Esophagus squamous epithelium (tissue), 5 donors: ENCODE data around the gene B3GAT2. TPM values are rescaled to one million over a fixed set of nuclear protein-coding genes. Genes with fewer than 3 reads are reported as not detected.
"Not testable (repeated sequence)": the region's sequence is repeated elsewhere in the genome, so short reads cannot be mapped to it uniquely, and the experiment has no call there.

Experiments
- DNase-seq: peaks from one replicate; lab custom pipeline; 2025; lab: John Stamatoyannopoulos, UW
- H3K27ac ChIP-seq, 4 donors: fragments of 200-600 bp; sonication (generic); one replicate each; pipeline ENCODE4 v1.5.1; 2016 to 2019; ENCODE audit warnings: mild to moderate bottlenecking in 1 of 4
- H3K27me3 ChIP-seq, 4 donors: fragments of 200-600 bp; sonication (generic); 1 replicate in 3 of 4; 2 replicates in 1 of 4; pipeline versions ENCODE4 v1.5.1 to v1.6.0; 2017 to 2021; ENCODE audit warnings: antibody characterized with exemption in 1 of 4
- H3K36me3 ChIP-seq, 3 donors: fragments of 200-600 bp; sonication (generic); one replicate each; pipeline ENCODE4 v1.5.1; 2016 to 2019
- H3K4me1 ChIP-seq, 3 donors: fragments of 200-600 bp; sonication (generic); one replicate each; pipeline ENCODE4 v1.5.1; 2017 to 2019
- H3K4me3 ChIP-seq, 4 donors: fragments of 200-600 bp; sonication (generic); 1 replicate in 3 of 4; 2 replicates in 1 of 4; pipeline ENCODE4 v1.5.1; 2016 to 2019; ENCODE audit warnings: mild to moderate bottlenecking in 2 of 4, moderate library complexity in 1 of 4
- H3K9me3 ChIP-seq, 3 donors: fragments of 200-600 bp; sonication (generic); one replicate each; pipeline ENCODE4 v1.5.1; 2016 to 2019
- CTCF ChIP-seq, 6 experiments: fragments of 450-650 bp in 4 of 6; fragments of 200-600 bp in 2 of 6; sonication (generic) in 2 of 6; IDR thresholded peaks; one replicate each; pipeline ENCODE4 v1.5.1; 2016 to 2019; ENCODE audit warnings: antibody characterized with exemption in 6 of 6, mild to moderate bottlenecking in 4 of 6, moderate library complexity in 4 of 6
- POLR2A ChIP-seq, 4 donors: fragments of 450-650 bp; IDR thresholded peaks; one replicate each; pipeline ENCODE4 v1.6.1; 2017; ENCODE audit warnings: antibody characterized with exemption in 4 of 4, mild to moderate bottlenecking in 4 of 4, moderate library complexity in 3 of 4
- WGBS, 2 donors: methylation state at CpG; one replicate each; pipeline ENCODE4 v1.1.5; 2018; 5-methylcytosine and 5-hydroxymethylcytosine counted together
- intact Hi-C: fragments of 100-400 bp; cut with DNase I; formaldehyde crosslinking; loops from one replicate; pipeline ENCODE4 v1.15.0; 2022
- total RNA-seq, 4 donors: library from RNA; depleted of rRNA; stranded (reverse); fragments of >200 nt; gene quantifications; one replicate each; pipeline ENCODE4 v1.1.0, GENCODE V29; 2016
- donor health status: DM: yes; HTN: yes; CAD: no.

Gene B3GAT2
- total RNA-seq, 4 donors from 2014 or later, result under 0.01 to 0.21 TPM; not detected in 2

GRCh38 chr6:70954750-70955149 lies 2.1 kb downstream of the B3GAT2 start:
- no peak for DNase-seq
- intact Hi-C loops, result loop anchor here (10.0 kb wide), 1 partner anchor 250 kb away; no protein-coding TSS in a partner anchor
- H3K4me3 ChIP-seq, result no peak overlapping the region
- H3K27ac ChIP-seq, result no peak overlapping the region
- H3K4me1 ChIP-seq, result peaks cover 15 to 27% (median 18%) of the 10 kb centered on the region in 3 donors
- H3K36me3 ChIP-seq, result no peaks in the 10 kb centered on the region
- H3K27me3 ChIP-seq, result peaks cover 0 to 83% (median 7%) of the 10 kb centered on the region in 4 donors
- WGBS, 2 donors, result 34 to 38% methylated on average over 5 to 9 of the region's 14 CpGs
- H3K9me3 ChIP-seq, result no peaks in the 10 kb centered on the region
- TF ChIP-seq CTCF (IDR thresholded peaks at IDR 0.05), result no peak
- no peak for TF ChIP-seq POLR2A (IDR thresholded peaks at IDR 0.05)

GRCh38 chr6:70954176-70954575 lies 2.7 kb downstream of the B3GAT2 start:
- no peak for DNase-seq
- TF ChIP-seq POLR2A (IDR thresholded peaks at IDR 0.05) (no peak), CTCF (IDR thresholded peaks at IDR 0.05) (no peak)
- 46 to 50% methylated on average over 3 of the region's 3 CpGs for whole genome bisulfite sequencing, 2 donors
- Histone ChIP-seq H3K4me1 (peaks cover 15 to 27% (median 18%) of the 10 kb centered on the region in 3 donors), H3K9me3 (no peaks in the 10 kb centered on the region), H3K36me3 (no peaks in the 10 kb centered on the region), H3K27me3 (peaks cover 0 to 77% (median 7%) of the 10 kb centered on the region in 4 donors), H3K27ac (no peak overlapping the region), H3K4me3 (no peak overlapping the region)
- intact Hi-C loops, result loop anchor here (10.0 kb wide), 1 partner anchor 249 kb away; no protein-coding TSS in a partner anchor

GRCh38 chr6:70952608-70953165 lies 4.2 kb downstream of the B3GAT2 start:
- WGBS, 2 donors, result 79 to 81% methylated on average over 3 of the region's 3 CpGs
- peaks cover 0 to 62% (median 7%) of the 10 kb centered on the region in 4 donors for H3K27me3 ChIP-seq
- intact Hi-C loops, result loop anchor here (10.0 kb wide), 1 partner anchor 248 kb away; no protein-coding TSS in a partner anchor
- DNase-seq, result no peak
- no peak for TF ChIP-seq POLR2A (IDR thresholded peaks at IDR 0.05)
- no peak for TF ChIP-seq CTCF (IDR thresholded peaks at IDR 0.05)
- H3K36me3 ChIP-seq, result no peaks in the 10 kb centered on the region
- no peak overlapping the region for H3K4me3 ChIP-seq
- H3K27ac ChIP-seq, result no peak overlapping the region
- H3K4me1 ChIP-seq, result peaks cover 15 to 27% (median 18%) of the 10 kb centered on the region in 3 donors
- H3K9me3 ChIP-seq, result no peaks in the 10 kb centered on the region

- H3K4me1 ChIP-seq, H3K36me3 ChIP-seq, H3K4me3 ChIP-seq, DNase-seq, intact Hi-C loops, H3K27me3 ChIP-seq, H3K9me3 ChIP-seq, H3K27ac ChIP-seq: not testable (repeated sequence)
- WGBS, 2 donors, result 20 to 50% methylated on average over 1 to 2 of the region's 10 CpGs
These were observed 12.5 kb downstream of the B3GAT2 start for GRCh38 chr6:70944321-70944720.

- WGBS, 2 donors, result 63 to 67% methylated on average over 3 of the region's 3 CpGs
These were observed 23.0 kb downstream of the B3GAT2 start for GRCh38 chr6:70933853-70934252.

More at GRCh38 chr6:70933853-70934252, 23.0 kb downstream of the B3GAT2 start:
- no peaks in the 10 kb centered on the region for H3K4me1 ChIP-seq
- H3K27ac ChIP-seq, result no peak overlapping the region
- intact Hi-C loops, result no loop called here
- DNase-seq, result no peak
- H3K36me3 ChIP-seq, result no peaks in the 10 kb centered on the region
- no peaks in the 10 kb centered on the region for H3K9me3 ChIP-seq
- TF ChIP-seq POLR2A (IDR thresholded peaks at IDR 0.05), result no peak
- no peak for TF ChIP-seq CTCF (IDR thresholded peaks at IDR 0.05)
- no peaks in the 10 kb centered on the region for H3K27me3 ChIP-seq
- H3K4me3 ChIP-seq, result no peak overlapping the region
